Gastroesophageal sphincter (tissue), 4 donors: Measurements from ENCODE around the gene SNX33. TPM values are rescaled to one million over a fixed set of nuclear protein-coding genes. Genes with fewer than 3 reads are reported as not detected.

Experiments
- ATAC-seq: fragments of 150-250 bp; one replicate; pipeline ENCODE4 v1.9.1; 2016; ENCODE audit warnings: mild to moderate bottlenecking, moderate library complexity
- H3K27ac ChIP-seq, 4 donors: fragments of 200-600 bp; sonication (generic) in 3 of 4; 1 replicate in 3 of 4; 2 replicates in 1 of 4; pipeline ENCODE4 v1.5.1; 2016 to 2019
- H3K27me3 ChIP-seq: fragments of 200-600 bp; sonication (generic); one replicate; pipeline ENCODE4 v1.5.1; 2019
- H3K36me3 ChIP-seq, 2 donors: fragments of 200-600 bp; sonication (generic); one replicate each; pipeline ENCODE4 v1.5.1; 2019; ENCODE audit warnings: control low read depth in 1 of 2
- H3K4me1 ChIP-seq, 3 donors: fragments of 200-600 bp; sonication (generic); 1 replicate in 2 of 3; 2 replicates in 1 of 3; pipeline ENCODE4 v1.5.1; 2016 to 2019; ENCODE audit warnings: control low read depth in 2 of 3
- H3K4me3 ChIP-seq, 2 donors: fragments of 200-600 bp; sonication (generic); one replicate each; pipeline ENCODE4 v1.5.1; 2019; ENCODE audit warnings: mild to moderate bottlenecking in 1 of 2, moderate library complexity in 1 of 2
- H3K9me3 ChIP-seq, 3 donors: fragments of 200-600 bp; sonication (generic); one replicate each; pipeline ENCODE4 v1.5.1; 2017 to 2019; ENCODE audit warnings: control low read depth in 2 of 3
- CTCF ChIP-seq, 4 experiments: fragments of 200-600 bp in 2 of 4; fragments of 450-650 bp in 2 of 4; sonication (generic) in 1 of 4; IDR thresholded peaks; one replicate each; pipeline ENCODE4 v1.5.1; 2017 to 2019; ENCODE audit warnings: antibody characterized with exemption in 4 of 4, mild to moderate bottlenecking in 2 of 4, moderate library complexity in 2 of 4
- EP300 ChIP-seq: sonication (generic); formaldehyde crosslinking; IDR thresholded peaks from one replicate; pipeline ENCODE4 v1.6.1; 2017; ENCODE audit warnings: antibody characterized with exemption, mild to moderate bottlenecking
- POLR2A ChIP-seq, 2 donors: fragments of 450-650 bp; IDR thresholded peaks; one replicate each; pipeline ENCODE4 v1.6.1; 2017; ENCODE audit warnings: antibody characterized with exemption in 2 of 2, mild to moderate bottlenecking in 2 of 2, moderate library complexity in 1 of 2
- POLR2AphosphoS5 ChIP-seq: sonication (generic); formaldehyde crosslinking; IDR thresholded peaks from one replicate; pipeline ENCODE4 v1.6.1; 2017; ENCODE audit warnings: antibody characterized with exemption
- WGBS, 2 donors: methylation state at CpG; one replicate each; pipeline ENCODE4 v1.1.5; 2018; ENCODE audit warnings: low coverage in 1 of 2; 5-methylcytosine and 5-hydroxymethylcytosine counted together
- total RNA-seq, 4 donors: library from RNA; depleted of rRNA; stranded (reverse); fragments of >200 nt; gene quantifications; one replicate each; pipeline ENCODE4 v1.1.0, GENCODE V29; 2016

Gene SNX33
- total RNA-seq, 4 donors from 2014 or later, result 32.8 to 51.5 (median 41.2) TPM

GRCh38 chr15:75651810-75652543, 4.3 kb downstream of the SNX33 start:
- TF ChIP-seq CTCF (IDR thresholded peaks at IDR 0.05) (no peak), POLR2A (IDR thresholded peaks at IDR 0.05) (no peak), POLR2AphosphoS5 (no peak), EP300 (no peak)
- Histone ChIP-seq H3K27ac (peak overlapping the region in 3 of 4 donors; percentile 54 to 95 (median 65)), H3K4me3 (peak overlapping the region; percentile 4 to 86), H3K9me3 (no peaks in the 10 kb centered on the region), H3K27me3 (no peaks in the 10 kb centered on the region), H3K36me3 (peaks cover 0 to 38% of the 10 kb centered on the region in 2 donors), H3K4me1 (peaks cover 0 to 84% (median 59%) of the 10 kb centered on the region in 3 donors)
- no CpG with 5 or more reads among the region's 2 CpGs for WGBS, 2 donors
- no peak for ATAC-seq

GRCh38 chr15:75653347-75653913, 5.7 kb downstream of the SNX33 start:
- TF ChIP-seq POLR2A (IDR thresholded peaks at IDR 0.05), result no peak
- no peak for TF ChIP-seq POLR2AphosphoS5
- TF ChIP-seq EP300, result no peak
- TF ChIP-seq CTCF (IDR thresholded peaks at IDR 0.05), result no peak
- peaks cover 0 to 95% (median 59%) of the 10 kb centered on the region in 3 donors for H3K4me1 ChIP-seq
- no peaks in the 10 kb centered on the region for H3K9me3 ChIP-seq
- no peak for ATAC-seq
- WGBS, 2 donors, result 86% methylated on average over 4 of the region's 16 CpGs; no CpG with 5 or more reads in 1 of the 2 donors
- H3K27ac ChIP-seq, result peak overlapping the region in 3 of 4 donors; percentile 54 to 95 (median 57)
- H3K27me3 ChIP-seq, result no peaks in the 10 kb centered on the region
- H3K36me3 ChIP-seq, result peaks cover 0 to 53% of the 10 kb centered on the region in 2 donors
- H3K4me3 ChIP-seq, result peak overlapping the region in 1 of 2 donors; percentile 86

GRCh38 chr15:75654201-75654907, 6.6 kb downstream of the SNX33 start:
- WGBS, 2 donors, result 50 to 52% methylated on average over 1 to 3 of the region's 4 CpGs

GRCh38 chr15:75655931-75656330, 8.2 kb downstream of the SNX33 start:
- no peaks in the 10 kb centered on the region for H3K9me3 ChIP-seq
- TF ChIP-seq EP300 (no peak), POLR2AphosphoS5 (no peak), POLR2A (IDR thresholded peaks at IDR 0.05) (no peak), CTCF (IDR thresholded peaks at IDR 0.05) (no peak)
- no peaks in the 10 kb centered on the region for H3K27me3 ChIP-seq
- 60 to 83% methylated on average over 1 to 3 of the region's 4 CpGs for WGBS, 2 donors
- no peak for ATAC-seq
- peaks cover 5 to 95% (median 67%) of the 10 kb centered on the region in 3 donors for H3K4me1 ChIP-seq
- H3K36me3 ChIP-seq, result peaks cover 0 to 69% of the 10 kb centered on the region in 2 donors
- H3K27ac ChIP-seq, result peak overlapping the region in 3 of 4 donors; percentile 5 to 31 (median 22)
- no peak overlapping the region for H3K4me3 ChIP-seq

More at GRCh38 chr15:75654201-75654907, 6.6 kb downstream of the SNX33 start:
- H3K4me3 ChIP-seq, result no peak overlapping the region
- no peak for ATAC-seq
- peaks cover 0 to 95% (median 66%) of the 10 kb centered on the region in 3 donors for H3K4me1 ChIP-seq
- H3K27ac ChIP-seq, result peak overlapping the region in 2 of 4 donors; percentile 24 to 40
- TF ChIP-seq POLR2AphosphoS5 (no peak), POLR2A (IDR thresholded peaks at IDR 0.05) (no peak), CTCF (IDR thresholded peaks at IDR 0.05) (no peak), EP300 (no peak)
- H3K9me3 ChIP-seq, result no peaks in the 10 kb centered on the region
- peaks cover 0 to 62% of the 10 kb centered on the region in 2 donors for H3K36me3 ChIP-seq
- H3K27me3 ChIP-seq, result no peaks in the 10 kb centered on the region
